SW480 (cell line): ENCODE results near the gene REEP3.

ENCODE experiments used
- DNase-seq: peaks from one replicate; pipeline ENCODE4 v3.0.0-alpha.2; 2016; ENCODE audit warnings: low spot score

The REEP3 gene

GRCh38 chr10:63666836-63667383 lies 145.7 kb downstream of the REEP3 start:
- DNase-seq = no peak

GRCh38 chr10:63667596-63668480 lies 146.6 kb downstream of the REEP3 start:
- DNase-seq = no peak

GRCh38 chr10:63670291-63670898 lies 149.2 kb downstream of the REEP3 start:
- DNase-seq = no peak

GRCh38 chr10:63671317-63671937 lies 150.2 kb downstream of the REEP3 start:
- DNase-seq = no peak

- no peak for DNase-seq
Observed at GRCh38 chr10:63672491-63672890, 151.3 kb downstream of the REEP3 start.

GRCh38 chr10:63673246-63673645 lies 152.0 kb downstream of the REEP3 start:
- no peak for DNase-seq

GRCh38 chr10:63673846-63674245 lies 152.6 kb downstream of the REEP3 start:
- no peak for DNase-seq
